ENCODE measurements around the gene PCDH1.
"Not testable (repeated sequence)": the region's sequence is repeated elsewhere in the genome, so short reads cannot be mapped to it uniquely, and the experiment has no call there.

Gene PCDH1

DNA sequence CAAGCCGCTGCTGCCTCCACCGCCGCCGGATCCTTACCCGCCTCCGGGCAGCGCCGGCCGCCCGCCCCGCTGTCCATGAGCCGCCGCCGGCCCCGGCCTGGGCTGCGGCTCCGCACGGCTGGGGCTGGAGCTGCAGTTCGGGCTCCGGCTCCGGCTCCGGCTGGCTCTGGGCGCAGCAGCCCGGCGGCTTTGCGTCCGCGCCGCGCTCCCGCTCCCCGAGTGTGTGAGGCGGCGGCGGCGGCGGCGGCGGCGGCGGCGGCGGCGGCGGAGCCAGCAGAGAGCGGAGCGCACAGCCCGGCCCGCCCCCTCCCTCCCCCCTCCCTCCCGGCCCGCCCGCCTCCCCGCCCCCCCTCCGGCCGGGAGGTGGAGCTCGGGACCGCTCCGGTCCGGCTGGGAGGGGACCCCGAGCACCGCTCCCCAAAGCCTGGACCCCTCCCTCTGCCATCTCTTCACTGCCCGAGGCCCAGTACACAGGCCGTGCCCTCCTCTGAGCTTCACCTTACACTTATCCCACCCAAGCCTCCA, at the start of gene PCDH1:
PCDH1 (minus strand) TSS at position 225 of the 525 bp plus-strand sequence; CDS start at position 77, 148 bp downstream.
- DNase-seq: peak; percentile 23

DNA sequence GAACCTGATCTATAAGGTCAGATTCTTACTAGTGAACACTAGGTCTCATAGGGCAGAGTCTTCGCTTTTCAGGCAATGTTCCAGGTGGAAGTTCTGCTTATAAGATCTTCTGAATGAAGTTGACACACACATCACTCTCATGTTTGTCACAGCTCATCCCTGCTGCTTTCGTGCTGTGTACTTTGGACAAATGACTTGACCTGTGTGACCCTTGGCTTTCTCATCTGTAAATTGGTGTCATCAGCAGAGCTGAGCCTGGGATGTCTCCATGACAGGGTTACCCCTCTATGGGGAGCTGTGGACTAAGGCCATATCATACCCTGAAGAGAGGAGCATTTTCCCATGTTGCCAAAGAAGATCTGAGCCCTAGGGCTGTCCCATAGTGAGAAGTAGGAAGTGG, 48.2 kb upstream of the PCDH1 start:
- DNase-seq: no peak

DNA sequence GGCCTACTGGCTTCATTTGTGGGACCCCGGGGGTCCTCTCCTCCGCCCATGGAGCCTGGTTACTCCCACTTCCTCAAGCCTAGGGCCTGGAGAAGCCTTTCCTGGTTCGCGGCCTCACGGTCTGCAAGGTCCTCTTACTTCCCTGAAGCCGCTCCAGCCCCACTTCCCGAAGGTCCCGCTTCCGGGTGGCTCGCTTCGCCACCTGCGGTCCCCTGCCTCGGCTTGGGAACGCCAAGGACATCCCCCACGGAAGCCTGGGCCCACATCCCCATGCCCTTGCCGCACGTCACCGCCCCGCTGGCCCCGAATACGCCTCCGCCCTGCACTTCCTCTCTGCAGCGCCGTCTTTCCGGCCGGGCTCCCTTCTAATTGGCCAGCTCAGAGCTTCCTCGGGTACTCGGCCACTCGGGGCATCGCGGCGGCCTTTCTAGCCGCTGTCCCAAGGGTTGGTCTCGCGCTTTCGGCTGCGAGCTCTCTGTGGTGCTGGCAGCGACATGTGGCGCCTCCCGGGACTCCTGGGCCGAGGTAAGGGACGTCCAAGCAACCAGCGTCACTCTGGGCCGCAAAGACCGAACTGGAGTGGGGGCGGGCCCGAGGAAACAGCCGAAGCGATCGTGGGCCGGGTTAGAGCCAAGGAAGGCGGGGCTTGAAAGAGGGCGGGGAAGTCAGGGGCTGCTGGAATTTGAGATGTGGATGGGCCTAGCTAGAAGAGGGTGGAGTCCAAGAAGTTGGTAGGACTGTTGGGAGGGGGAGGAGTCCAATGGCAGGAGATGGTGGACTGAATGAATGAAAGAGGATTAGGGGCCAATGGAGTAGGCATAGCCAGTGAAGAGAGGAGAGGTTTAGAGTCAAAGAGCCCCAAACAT, 45.5 kb upstream of the PCDH1 start, which contains the start of gene DELE1:
DELE1 (plus strand) TSS at position 424 of the 866 bp plus-strand sequence; CDS start at position 495, 71 bp downstream.
- DNase-seq: peak; percentile 95

DNA sequence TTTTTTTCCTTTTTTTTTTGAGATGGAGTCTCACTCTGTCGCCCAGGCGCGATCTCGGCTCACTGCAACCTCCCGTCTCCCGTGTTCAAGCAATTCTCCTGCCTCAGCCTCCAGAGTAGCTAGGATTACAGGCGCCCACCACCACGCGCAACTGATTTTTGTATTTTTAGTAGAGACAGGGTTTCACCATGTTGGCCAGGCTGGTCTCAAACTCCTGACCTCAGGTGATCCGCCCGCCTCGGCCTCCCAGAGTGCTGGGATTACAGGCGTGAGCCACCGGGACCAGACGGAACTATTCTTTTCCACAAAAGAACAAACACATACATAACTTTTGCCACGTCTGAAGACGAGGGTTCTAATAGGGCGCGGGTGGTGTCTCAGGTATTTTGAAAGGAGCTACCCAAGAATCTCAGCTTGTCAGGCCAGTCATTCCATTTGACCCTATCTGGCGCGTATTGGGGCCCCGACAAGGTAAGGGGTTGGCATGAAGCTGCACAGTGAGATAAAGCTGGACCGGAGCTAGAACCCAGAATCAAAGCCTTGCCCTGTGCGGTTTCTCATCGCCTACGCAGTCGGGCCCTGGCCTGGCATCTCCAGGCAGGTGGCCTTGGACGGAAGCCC, 44.7 kb upstream of the PCDH1 start:
- not testable (repeated sequence) for DNase-seq

DNA sequence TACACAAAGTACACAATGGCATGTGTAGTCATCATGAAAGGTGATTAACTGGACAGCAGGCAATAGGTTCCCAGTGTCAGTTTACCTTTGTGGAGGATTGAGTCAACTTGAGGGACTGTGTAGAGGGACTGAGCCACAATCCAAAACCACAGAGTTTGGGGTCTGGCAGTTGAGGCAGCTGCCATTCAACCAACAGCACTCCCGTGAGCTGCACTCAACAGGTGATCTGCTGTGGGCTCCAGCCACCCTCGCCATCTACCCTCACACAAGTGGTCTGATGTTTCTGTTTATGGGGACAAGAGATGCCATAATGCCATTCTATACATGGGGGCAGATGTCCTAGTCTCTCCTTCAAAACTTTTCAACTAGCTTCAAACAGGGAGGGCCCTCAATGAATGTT, 42.6 kb upstream of the PCDH1 start:
- DNase-seq: no peak

DNA sequence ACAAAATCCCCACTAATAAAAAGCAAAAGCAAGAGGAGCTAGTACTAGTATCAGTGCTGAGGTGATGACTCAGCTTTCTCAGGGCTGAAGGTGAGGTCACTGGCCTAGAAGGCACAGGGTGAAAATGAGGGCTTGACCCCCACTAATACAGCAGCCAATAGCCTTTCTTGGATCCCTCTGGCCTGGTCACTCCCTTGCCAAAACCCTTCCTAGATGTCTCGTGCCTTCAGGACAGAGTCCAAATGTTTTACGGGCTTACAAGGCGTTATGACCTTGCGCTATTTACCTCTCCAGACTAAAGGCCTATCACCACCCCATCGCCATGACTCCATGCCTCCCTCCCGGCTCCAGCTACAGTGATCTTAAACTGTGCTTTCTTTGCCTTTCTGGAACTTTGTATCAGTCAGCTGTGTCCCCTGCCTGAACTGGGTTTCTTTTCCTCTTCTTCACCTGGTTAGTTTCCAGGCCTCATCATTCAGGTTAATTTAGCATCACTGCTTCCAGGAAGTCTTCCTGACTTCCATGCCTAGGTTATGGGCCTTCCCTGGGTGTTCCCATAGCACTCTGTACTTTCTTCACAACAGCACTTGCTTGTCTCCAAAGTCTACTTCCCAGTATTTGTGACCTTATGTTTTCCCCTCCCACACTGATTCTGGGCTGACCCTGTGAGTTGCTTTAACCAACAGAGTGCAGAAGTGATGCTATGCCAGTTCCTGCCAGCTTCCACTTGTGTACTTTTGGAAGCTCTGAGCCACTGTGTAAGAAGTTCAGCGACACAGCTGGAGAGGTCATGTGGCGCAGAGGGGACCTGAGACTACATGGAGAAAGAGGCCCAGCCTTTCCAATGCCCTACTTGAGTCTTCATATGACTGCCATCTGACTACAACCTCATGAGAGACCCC, 41.3 kb upstream of the PCDH1 start:
- DNase-seq: no peak

DNA sequence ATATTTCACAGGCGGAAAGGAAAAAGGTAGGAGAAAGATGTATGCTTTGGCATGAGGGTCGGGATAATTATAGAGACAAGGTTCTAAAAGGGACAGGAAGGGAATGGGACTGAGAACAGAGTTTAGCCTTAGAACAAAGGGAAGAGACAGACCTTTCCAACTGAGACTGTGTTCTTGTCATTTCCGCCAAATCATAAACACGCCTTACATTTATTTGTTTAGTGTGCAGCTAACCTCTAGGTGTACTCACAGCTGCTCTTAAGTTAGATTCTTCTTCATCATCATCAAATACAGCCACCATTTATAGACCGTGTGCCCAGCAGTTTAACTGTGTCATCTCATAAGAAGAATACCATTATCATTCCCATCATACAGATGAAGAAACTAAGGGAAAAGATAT, 39.5 kb upstream of the PCDH1 start:
- no peak for DNase-seq

DNA sequence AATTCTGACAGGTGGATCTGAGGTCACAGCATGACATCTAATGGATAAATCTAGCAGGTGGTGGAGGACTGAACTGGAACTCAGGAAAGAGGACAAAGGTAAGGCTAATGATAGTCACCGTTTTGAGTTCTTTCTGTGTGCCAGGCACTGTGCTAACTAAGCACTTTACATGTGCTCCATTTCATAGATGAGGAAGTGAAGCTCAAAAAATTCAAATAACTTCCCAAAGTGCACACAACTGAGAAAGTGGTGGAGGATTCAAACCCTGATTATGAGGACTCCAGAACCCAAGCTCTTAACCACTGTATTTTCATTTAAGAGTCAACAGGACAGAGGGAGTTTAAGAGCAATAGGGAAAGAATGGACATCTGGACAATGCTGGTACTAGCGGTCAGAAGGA, 38.3 kb upstream of the PCDH1 start:
- DNase-seq: no peak

DNA sequence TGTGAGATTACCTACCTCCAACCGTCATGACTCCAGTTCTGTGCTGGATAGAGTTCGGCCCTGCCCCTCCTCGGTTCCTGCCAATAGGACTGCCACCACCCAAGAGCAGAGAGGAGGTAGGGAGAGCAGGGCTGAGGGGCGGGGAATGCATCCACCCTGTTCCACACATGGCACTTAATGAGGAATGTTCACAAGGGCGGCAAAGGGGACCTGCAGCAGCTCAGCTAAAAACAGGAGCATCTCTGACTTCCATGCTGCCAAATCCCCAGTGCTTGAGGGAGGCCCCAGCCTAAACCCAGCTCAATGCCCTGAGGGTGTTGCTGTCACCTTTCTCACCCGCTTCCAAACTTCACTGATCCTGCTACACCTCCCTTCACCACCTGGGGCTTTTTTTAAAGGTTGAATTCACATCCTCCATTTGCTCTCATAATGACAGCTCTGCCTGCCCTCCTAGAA, 37.7 kb upstream of the PCDH1 start:
- no peak for DNase-seq

DNA sequence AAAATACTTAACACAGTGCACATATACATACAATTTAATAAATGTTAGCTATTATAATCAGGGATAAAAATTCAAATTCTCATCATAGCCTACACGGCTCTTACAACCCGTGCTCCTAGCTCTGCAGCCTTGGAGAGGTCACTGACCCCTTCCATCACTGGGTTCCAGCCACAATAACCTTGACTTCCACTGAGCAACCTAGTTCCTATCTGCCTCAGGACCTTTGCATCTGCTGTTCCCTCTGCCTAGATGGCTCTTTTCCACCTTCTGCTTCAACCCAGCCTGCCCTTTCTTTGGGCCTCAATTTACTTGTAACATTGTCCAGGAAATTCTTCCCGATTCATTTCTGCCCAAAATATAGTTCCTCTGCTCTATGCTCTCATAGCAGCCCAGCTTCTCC, 36.6 kb upstream of the PCDH1 start:
- DNase-seq: no peak

DNA sequence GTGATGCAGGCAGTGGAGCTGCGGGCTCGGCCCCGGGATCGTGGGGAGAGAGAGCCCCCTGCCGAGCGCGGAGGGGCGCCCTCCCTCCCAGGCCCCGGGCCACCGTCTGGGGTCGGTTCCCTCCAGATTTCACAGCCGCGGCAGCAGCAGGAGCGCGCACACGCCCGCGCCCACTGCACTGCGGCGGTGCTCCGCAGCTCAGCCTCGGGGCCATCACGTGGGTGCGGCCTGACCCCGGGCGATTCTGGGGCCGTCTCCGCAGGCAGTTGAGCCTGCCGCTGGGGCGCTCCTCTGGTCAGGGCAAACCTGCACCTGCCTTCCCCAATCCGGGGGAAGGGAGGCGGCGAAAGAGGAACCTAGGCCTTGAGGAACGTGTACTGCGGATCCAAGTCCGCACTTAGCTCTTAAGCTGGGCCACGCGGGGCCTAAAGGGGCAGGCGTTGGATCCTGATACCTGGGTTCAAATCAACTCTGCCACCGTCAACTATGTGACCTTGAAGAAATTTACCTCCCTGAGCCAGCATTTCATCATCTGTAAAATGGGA, 36.1 kb upstream of the PCDH1 start:
- peak; percentile 30 for DNase-seq

DNA sequence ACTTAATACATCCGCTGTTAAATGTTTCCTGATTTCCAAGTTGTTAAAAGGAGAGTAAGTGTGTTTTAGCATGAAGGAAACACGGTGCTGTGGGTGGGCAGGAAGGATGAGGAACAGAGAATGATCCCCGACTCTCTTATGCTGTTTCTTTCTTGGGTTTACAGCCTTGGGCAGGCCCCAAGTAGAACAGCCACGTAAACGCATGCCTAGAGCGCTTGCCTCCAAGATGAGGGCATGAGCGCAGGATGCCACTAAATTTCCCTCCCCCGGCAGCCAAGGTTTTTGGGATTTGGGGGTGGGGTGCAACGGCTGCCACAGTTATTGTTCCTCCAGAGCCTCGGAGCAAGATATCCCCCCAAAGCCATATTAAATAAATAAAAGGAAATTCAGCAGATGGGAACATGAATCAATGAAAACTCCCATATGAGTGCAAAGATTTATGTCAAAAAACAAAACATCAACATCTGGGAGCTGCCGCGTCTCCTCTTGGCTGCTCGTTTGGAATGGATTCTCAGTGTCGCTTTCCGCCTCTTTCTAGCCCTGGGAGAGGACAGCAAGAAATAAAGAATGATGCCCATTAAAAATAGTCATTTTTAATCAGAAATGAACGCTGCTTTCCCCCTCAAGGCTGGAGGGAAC, 35.5 kb upstream of the PCDH1 start:
- no peak for DNase-seq

DNA sequence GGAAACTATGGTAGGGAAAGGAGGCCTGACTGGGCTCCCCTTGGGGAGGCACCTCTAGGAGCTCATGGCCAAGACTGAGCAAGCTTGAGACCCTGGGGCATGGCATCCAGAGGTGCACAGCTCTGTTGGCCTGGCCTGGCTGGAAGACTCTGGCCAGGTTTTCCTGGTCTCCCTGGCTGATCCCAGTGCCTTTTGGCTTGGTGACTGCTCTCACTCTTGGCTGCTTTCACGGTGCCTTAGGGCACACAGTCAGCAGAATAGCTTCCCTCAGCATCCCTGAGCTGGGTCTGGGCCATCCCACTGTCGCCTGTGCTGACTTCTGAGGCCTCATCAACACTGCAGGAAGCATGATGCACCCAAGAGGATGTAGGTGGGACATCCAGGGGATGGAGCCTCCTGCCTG, 32.1 kb upstream of the PCDH1 start:
- no peak for DNase-seq

DNA sequence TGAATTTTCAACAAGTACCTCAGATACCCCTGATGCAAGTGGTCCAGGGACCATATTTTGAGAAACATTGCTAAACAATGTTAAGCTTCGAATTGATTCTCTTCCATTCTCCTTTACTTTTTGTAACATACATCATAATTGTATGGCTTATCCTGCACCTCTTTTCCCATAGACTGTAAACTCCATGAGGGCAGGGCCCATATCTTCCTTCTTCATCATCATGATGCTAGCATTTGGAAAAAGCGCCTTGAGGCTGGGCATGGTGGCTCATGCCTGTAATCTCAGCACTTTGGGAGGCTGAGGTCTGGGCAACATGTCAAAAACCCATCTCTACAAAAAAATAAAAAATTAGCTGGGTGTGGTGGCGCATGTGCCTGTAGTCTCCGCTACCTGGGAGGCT, 31.0 kb upstream of the PCDH1 start:
- DNase-seq: no peak

DNA sequence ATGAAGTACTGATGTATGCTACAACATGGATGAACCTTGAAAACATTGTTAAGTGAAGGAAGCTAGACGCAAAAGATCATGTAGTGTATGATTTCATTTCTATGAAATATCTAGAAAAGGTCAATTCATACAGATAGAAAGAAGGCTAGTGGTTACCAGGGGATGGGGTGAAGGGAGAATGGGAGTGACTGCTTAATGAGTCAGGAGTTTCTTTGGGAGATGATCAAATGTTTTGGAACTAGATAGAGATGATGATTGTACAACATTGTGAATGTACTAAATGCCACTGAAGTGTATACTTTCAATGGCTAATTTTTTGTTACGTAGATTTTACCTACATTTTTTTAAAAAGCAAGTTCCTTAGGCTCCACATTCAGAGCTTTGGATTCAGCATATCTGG, 30.6 kb upstream of the PCDH1 start:
- DNase-seq: no peak

DNA sequence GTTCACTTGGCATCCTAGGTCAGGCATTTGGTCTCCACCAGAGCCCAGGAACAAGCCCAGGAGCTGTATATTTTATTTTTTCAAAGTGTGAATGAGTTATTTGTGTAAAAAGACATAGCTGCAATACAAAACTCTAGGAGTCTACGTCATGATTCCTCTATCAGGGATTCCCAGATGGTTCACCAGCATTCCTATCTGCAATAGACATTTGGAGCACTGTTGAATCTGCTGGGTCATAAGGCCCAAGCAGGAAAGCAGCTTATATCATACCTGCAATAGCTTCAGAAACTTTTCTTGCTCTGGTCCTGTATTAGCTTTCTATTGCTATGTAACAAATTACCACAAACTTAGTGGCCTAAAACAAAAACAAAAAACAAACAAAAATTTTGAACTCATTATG, 28.8 kb upstream of the PCDH1 start:
- DNase-seq: no peak

DNA sequence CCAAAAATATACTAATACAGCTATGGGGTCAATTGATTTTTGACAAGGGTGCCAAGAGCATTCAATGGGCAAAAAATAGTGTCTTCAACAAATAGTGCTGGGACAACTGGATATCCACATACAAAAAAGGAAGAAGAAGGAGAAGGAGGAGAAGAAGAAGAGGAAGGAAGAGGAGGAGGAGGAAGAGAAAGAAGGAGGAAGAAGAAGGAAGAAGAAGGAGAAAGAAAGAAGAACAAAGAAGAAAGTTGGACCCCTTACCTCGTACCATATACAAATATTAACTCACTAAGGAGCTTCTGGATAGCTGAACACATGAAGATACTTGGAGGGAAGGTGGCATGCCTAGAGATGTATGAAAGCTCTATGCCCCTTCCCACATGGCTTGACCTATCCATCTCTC, 28.3 kb upstream of the PCDH1 start:
- no peak for DNase-seq

DNA sequence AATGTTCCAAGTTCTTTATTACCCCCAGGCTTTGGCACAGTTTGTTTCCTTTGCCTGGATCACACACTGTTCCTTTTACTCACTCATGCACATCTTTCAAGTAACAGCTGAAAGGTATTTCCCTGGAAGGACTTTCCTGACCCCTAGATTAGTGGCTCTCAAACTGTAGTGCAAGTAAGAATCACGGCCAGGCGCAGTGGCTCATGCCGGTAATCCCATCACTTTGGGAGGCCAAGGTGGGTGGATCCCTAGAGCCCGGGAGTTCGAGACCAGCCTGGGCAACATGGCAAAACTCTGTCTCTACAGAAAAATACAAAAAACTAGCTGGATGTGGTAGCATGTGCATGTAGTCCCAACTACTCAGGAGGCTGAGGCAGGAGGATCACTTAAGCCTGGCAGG, 26.3 kb upstream of the PCDH1 start:
- DNase-seq: no peak

DNA sequence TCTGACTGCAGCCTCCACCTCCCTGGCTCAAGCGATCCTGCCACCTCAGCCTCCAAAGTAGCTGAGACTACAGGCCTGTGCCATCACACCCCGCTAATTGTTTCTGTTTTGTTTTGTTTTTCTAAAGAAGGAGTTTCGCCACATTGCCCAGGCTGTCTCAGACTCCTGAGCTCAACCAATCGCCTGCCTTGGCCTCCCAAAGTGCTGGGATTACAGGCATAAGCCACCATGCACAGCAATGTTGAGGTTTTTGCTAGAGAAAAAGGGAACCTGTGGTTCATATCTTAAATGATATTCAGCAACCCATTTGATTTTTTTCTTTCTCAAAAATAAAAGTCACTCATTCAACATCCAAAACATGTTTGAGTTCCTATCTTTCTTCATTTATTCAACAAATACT, 25.1 kb upstream of the PCDH1 start:
- DNase-seq: no peak

DNA sequence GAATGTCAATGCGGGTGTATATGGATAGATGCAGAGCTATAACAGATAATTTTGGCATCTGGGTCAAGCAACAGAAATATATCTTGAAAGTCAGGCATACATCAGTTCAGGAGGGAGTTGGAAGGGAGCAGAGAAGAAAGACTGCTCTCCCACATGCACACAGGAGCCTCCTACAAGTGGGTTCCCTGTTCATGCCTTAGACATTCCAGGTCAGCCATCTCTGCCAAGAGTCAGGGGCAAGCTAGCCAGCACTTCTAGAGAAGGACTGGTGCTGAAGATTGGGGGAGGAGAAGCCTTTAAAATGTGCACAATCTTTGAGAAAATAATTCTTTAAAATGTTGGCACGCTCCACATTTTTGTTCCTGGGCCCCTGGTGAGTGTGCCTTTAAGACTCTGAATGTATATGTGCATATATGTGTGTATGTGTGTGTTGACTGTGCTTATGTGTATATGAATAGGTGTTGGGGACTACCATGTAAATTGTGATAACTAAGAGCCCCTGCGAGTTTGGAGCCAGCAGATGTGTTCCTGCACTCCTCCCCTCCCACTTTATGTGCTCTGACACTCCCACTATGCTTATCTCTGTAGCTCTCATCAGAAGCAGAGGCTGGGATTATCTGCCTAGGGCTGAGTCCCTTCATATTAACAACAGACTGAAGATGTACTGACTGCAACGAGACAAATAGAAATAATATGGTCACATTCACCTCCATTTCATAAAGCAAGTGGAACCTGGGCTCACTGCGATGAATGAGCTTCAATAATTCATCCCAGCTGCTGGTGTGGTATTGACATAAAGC, 24.0 kb upstream of the PCDH1 start:
- DNase-seq: no peak

DNA sequence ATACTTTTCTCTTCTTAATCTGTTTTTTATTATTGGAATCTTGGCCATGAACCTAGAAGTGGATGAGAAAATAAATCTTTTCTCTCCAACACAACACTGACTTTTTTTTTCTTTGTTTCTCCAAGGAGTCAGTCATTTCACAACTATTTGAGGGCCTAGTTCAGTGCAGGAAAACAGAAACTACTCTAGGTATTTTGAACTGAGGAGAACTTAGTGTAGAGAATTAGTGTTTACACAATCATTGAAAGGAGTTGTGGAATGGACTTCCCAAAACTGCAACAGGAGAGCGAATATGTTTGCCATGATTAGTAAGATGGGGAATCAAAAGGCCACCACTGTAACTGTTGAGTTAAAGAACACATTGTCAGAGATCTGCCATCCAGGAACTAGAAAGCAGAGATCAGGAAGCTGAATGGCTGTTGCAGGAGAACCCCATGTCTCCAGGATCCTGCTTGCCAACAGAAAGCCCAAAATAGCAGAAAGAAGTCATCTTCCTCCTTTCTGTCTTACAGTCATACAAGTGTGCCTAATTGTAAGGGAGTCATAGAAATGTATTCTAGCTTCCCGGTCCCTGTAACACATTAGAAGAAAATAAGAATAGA, 20.3 kb upstream of the PCDH1 start:
- no peak for DNase-seq

All from stimulated activated CD4-positive, alpha-beta T cell treated with anti-CD3 and anti-CD28 coated beads, Interleukin-4, amount 100 ng/mL, for 1 hour (primary cell).